GM12874 (cell line): Measurements from ENCODE around the gene CACNA2D3.

Experiments used
- CTCF ChIP-seq: IDR thresholded peaks from 2 replicates; pipeline ENCODE4 v1.5.1; 2011; ENCODE audit warnings: low read depth, mild to moderate bottlenecking, control low read depth, low read length, moderate library complexity; ENCODE audit not compliant: insufficient read depth

The CACNA2D3 gene

GRCh38 chr3:54528668-54529067, 406.3 kb downstream of the CACNA2D3 start:
- no peak for TF ChIP-seq CTCF

- TF ChIP-seq CTCF, result no peak
These were observed 407.7 kb downstream of the CACNA2D3 start for GRCh38 chr3:54530091-54530490.

GRCh38 chr3:54530944-54531343, 408.6 kb downstream of the CACNA2D3 start:
- no peak for TF ChIP-seq CTCF

DNA sequence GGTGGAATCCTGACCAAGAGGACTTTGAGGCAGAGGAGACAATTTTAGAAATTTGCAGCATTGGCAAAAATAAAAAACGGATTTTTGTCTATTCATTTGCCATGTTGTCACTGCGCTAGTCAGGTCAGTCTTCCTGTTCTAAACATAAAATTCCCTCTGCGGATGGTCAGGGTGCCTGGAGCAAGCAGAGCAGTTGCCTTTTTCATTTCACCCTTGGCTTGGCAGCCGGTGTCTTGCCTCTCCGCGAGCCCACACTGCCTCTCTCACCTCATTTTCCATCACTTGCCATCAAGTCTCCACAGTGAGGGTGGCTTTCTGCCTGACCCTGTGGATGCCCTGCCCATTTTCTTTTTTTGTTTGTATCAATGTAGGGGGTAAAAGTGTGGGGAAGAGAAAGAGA, 409.4 kb downstream of the CACNA2D3 start:
- TF ChIP-seq CTCF, result no peak

DNA sequence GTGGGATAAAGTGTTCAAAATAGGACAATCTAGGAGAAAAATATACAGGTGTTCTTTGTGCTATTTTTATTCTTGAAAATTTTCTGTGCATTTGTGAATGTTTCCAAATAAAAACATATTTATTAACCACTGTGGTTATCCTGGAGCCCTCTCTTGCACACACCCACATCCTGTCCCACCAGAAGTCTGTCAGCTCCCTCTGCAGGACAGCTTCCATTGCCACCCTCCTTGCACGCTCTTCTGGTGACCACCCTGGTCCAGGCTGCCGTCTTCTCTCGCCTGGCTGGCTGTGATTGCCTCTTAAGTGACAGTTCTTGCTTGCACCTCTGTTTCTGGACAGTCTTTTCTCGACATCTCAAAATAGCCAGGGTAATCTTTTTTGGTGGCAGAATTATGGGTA, 411.5 kb downstream of the CACNA2D3 start:
- no peak for TF ChIP-seq CTCF

- TF ChIP-seq CTCF, result no peak
These were observed 413.3 kb downstream of the CACNA2D3 start for GRCh38 chr3:54535619-54536018.

DNA sequence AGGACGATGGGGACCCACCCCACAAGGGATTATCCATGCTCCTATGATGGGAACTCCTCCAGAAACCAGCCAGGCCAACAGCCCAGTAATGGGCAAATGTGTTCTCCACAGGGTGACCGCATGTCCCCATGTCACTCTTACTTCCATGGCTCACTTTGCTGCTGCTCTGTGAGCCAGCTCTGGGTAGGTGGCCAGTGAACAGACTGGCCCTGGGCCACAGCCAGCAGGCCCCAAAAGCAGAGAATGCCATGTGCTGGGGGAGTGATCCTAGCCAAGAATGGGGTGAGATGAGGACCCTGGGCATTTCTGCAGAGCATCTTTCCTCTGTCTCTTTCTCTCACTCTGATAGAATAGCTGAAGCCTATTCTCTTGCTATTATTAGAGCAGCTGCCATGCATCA, 414.1 kb downstream of the CACNA2D3 start:
- TF ChIP-seq CTCF, result no peak

- no peak for TF ChIP-seq CTCF
These were observed 415.2 kb downstream of the CACNA2D3 start for GRCh38 chr3:54537506-54537905.
